Measurements from ENCODE around the gene TMEM108. TPM values are rescaled to one million over a fixed set of nuclear protein-coding genes. Genes with fewer than 3 reads are reported as not detected.

The TMEM108 gene
- total RNA-seq, 2 donors from 2014 or later: 0.13 TPM; not detected in 1

- peaks cover 19% of the 10 kb centered on the region for H3K27me3 Mint-ChIP-seq
- no peak overlapping the region for H3K4me3 Mint-ChIP-seq
- ATAC-seq (replicated peaks): no peak
- no peaks in the 10 kb centered on the region for H3K9me3 Mint-ChIP-seq
- H3K27ac Mint-ChIP-seq: no peak overlapping the region
- H3K36me3 Mint-ChIP-seq (ENCODE audit: low read depth): no peaks in the 10 kb centered on the region
- peaks cover 5% of the 10 kb centered on the region for H3K4me1 Mint-ChIP-seq
Observed at GRCh38 chr3:133269393-133269792, 231.2 kb downstream of the TMEM108 start.

- Mint-ChIP-seq H3K27me3 (peaks cover 19% of the 10 kb centered on the region), H3K27ac (no peak overlapping the region), H3K4me3 (no peak overlapping the region), H3K36me3 (ENCODE audit: low read depth) (no peaks in the 10 kb centered on the region), H3K4me1 (peaks cover 5% of the 10 kb centered on the region), H3K9me3 (no peaks in the 10 kb centered on the region)
- no peak for ATAC-seq (replicated peaks)
Observed at GRCh38 chr3:133270631-133271030, 232.4 kb downstream of the TMEM108 start.

- peaks cover 21% of the 10 kb centered on the region for H3K27me3 Mint-ChIP-seq
- no peak for ATAC-seq (replicated peaks)
Observed at GRCh38 chr3:133271042-133271441, 232.9 kb downstream of the TMEM108 start.

GRCh38 chr3:133271539-133271938 is 233.3 kb downstream of the TMEM108 start:
- no peaks in the 10 kb centered on the region for H3K36me3 Mint-ChIP-seq (ENCODE audit: low read depth)
- H3K27me3 Mint-ChIP-seq: peaks cover 19% of the 10 kb centered on the region
- H3K4me3 Mint-ChIP-seq: no peak overlapping the region
- no peak overlapping the region for H3K27ac Mint-ChIP-seq
- peaks cover 5% of the 10 kb centered on the region for H3K4me1 Mint-ChIP-seq
- no peak for ATAC-seq (replicated peaks)
- no peaks in the 10 kb centered on the region for H3K9me3 Mint-ChIP-seq

More at GRCh38 chr3:133271042-133271441, 232.9 kb downstream of the TMEM108 start:
- H3K9me3 Mint-ChIP-seq: no peaks in the 10 kb centered on the region
- H3K4me3 Mint-ChIP-seq: no peak overlapping the region
- H3K27ac Mint-ChIP-seq: no peak overlapping the region
- peaks cover 5% of the 10 kb centered on the region for H3K4me1 Mint-ChIP-seq
- H3K36me3 Mint-ChIP-seq (ENCODE audit: low read depth): no peaks in the 10 kb centered on the region

GRCh38 chr3:133273346-133273745 is 235.2 kb downstream of the TMEM108 start:
- no peaks in the 10 kb centered on the region for H3K9me3 Mint-ChIP-seq
- peak; percentile 56 for ATAC-seq (replicated peaks)
- peaks cover 5% of the 10 kb centered on the region for H3K4me1 Mint-ChIP-seq
- no peak overlapping the region for H3K4me3 Mint-ChIP-seq
- no peaks in the 10 kb centered on the region for H3K36me3 Mint-ChIP-seq (ENCODE audit: low read depth)
- peaks cover 19% of the 10 kb centered on the region for H3K27me3 Mint-ChIP-seq
- no peak overlapping the region for H3K27ac Mint-ChIP-seq

- ATAC-seq (replicated peaks): no peak
- no peak overlapping the region for H3K4me3 Mint-ChIP-seq
- no peaks in the 10 kb centered on the region for H3K9me3 Mint-ChIP-seq
- peaks cover 19% of the 10 kb centered on the region for H3K27me3 Mint-ChIP-seq
- H3K4me1 Mint-ChIP-seq: peaks cover 5% of the 10 kb centered on the region
- no peak overlapping the region for H3K27ac Mint-ChIP-seq
- H3K36me3 Mint-ChIP-seq (ENCODE audit: low read depth): no peaks in the 10 kb centered on the region
Observed at GRCh38 chr3:133274477-133274876, 236.3 kb downstream of the TMEM108 start.

- Mint-ChIP-seq H3K4me1 (peaks cover 5% of the 10 kb centered on the region), H3K27me3 (peaks cover 11% of the 10 kb centered on the region), H3K27ac (no peak overlapping the region), H3K36me3 (ENCODE audit: low read depth) (no peaks in the 10 kb centered on the region), H3K9me3 (no peaks in the 10 kb centered on the region), H3K4me3 (no peak overlapping the region)
- ATAC-seq (replicated peaks): no peak
Observed at GRCh38 chr3:133276594-133276993, 238.4 kb downstream of the TMEM108 start.

- no peaks in the 10 kb centered on the region for H3K36me3 Mint-ChIP-seq (ENCODE audit: low read depth)
- H3K4me3 Mint-ChIP-seq: no peak overlapping the region
- peaks cover 5% of the 10 kb centered on the region for H3K4me1 Mint-ChIP-seq
- H3K27ac Mint-ChIP-seq: no peak overlapping the region
- ATAC-seq (replicated peaks): no peak
- H3K9me3 Mint-ChIP-seq: no peaks in the 10 kb centered on the region
- peaks cover 10% of the 10 kb centered on the region for H3K27me3 Mint-ChIP-seq
Observed at GRCh38 chr3:133277813-133278212, 239.6 kb downstream of the TMEM108 start.

- H3K9me3 Mint-ChIP-seq: no peaks in the 10 kb centered on the region
- no peaks in the 10 kb centered on the region for H3K36me3 Mint-ChIP-seq (ENCODE audit: low read depth)
- H3K27ac Mint-ChIP-seq: no peak overlapping the region
- no peak for ATAC-seq (replicated peaks)
- H3K4me3 Mint-ChIP-seq: no peak overlapping the region
- peaks cover 10% of the 10 kb centered on the region for H3K27me3 Mint-ChIP-seq
- peaks cover 5% of the 10 kb centered on the region for H3K4me1 Mint-ChIP-seq
Observed at GRCh38 chr3:133278260-133279043, 240.3 kb downstream of the TMEM108 start.

- H3K9me3 Mint-ChIP-seq: no peaks in the 10 kb centered on the region
- no peaks in the 10 kb centered on the region for H3K36me3 Mint-ChIP-seq (ENCODE audit: low read depth)
- no peak overlapping the region for H3K4me3 Mint-ChIP-seq
- H3K4me1 Mint-ChIP-seq: no peaks in the 10 kb centered on the region
- no peak overlapping the region for H3K27ac Mint-ChIP-seq
- H3K27me3 Mint-ChIP-seq: peaks cover 13% of the 10 kb centered on the region
- no peak for ATAC-seq (replicated peaks)
Observed at GRCh38 chr3:133280586-133280985, 242.4 kb downstream of the TMEM108 start.

GRCh38 chr3:133282236-133282635 is 244.0 kb downstream of the TMEM108 start:
- no peak for ATAC-seq (replicated peaks)
- Mint-ChIP-seq H3K27ac (no peak overlapping the region), H3K4me1 (no peaks in the 10 kb centered on the region), H3K4me3 (no peak overlapping the region), H3K36me3 (ENCODE audit: low read depth) (no peaks in the 10 kb centered on the region), H3K27me3 (peaks cover 11% of the 10 kb centered on the region), H3K9me3 (no peaks in the 10 kb centered on the region)

GRCh38 chr3:133283958-133284807 is 246.0 kb downstream of the TMEM108 start:
- no peaks in the 10 kb centered on the region for H3K4me1 Mint-ChIP-seq
- H3K27me3 Mint-ChIP-seq: peaks cover 16% of the 10 kb centered on the region
- no peak overlapping the region for H3K4me3 Mint-ChIP-seq
- no peaks in the 10 kb centered on the region for H3K9me3 Mint-ChIP-seq
- H3K36me3 Mint-ChIP-seq (ENCODE audit: low read depth): no peaks in the 10 kb centered on the region
- no peak for ATAC-seq (replicated peaks)
- no peak overlapping the region for H3K27ac Mint-ChIP-seq

- Mint-ChIP-seq H3K4me1 (no peaks in the 10 kb centered on the region), H3K4me3 (no peak overlapping the region), H3K9me3 (no peaks in the 10 kb centered on the region), H3K36me3 (ENCODE audit: low read depth) (no peaks in the 10 kb centered on the region), H3K27ac (no peak overlapping the region), H3K27me3 (peaks cover 28% of the 10 kb centered on the region)
- no peak for ATAC-seq (replicated peaks)
Observed at GRCh38 chr3:133289322-133289721, 251.1 kb downstream of the TMEM108 start.

- Mint-ChIP-seq H3K27me3 (peaks cover 21% of the 10 kb centered on the region), H3K9me3 (no peaks in the 10 kb centered on the region), H3K4me1 (no peaks in the 10 kb centered on the region), H3K4me3 (no peak overlapping the region), H3K36me3 (ENCODE audit: low read depth) (no peaks in the 10 kb centered on the region), H3K27ac (no peak overlapping the region)
- no peak for ATAC-seq (replicated peaks)
Observed at GRCh38 chr3:133292296-133292695, 254.1 kb downstream of the TMEM108 start.
